Activated T-cell treated with anti-CD3 and anti-CD28 coated beads, Interleukin-2, amount 50 U/mL, for 1 hour (primary cell): Measurements from ENCODE around the gene RAB36.
A peak's percentile ranks its signal among the peaks of the same experiment; 100 is the strongest.

ENCODE experiments used
- DNase-seq: peaks from one replicate; pipeline ENCODE4 v3.0.0-alpha.2; 2020

Gene RAB36

DNA sequence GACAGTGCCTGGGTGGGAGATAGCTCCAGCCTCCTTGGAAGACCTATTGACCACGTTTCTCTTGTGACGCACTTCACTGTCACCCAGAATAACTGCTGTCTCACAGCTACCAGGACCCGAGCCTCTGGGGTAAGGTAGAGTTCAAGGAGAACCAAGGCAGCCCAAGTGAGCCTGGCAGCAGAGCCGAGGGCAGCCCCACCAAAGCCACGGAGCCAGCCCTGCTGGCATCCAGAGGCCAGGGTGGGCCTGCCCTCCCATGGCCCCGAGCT is 36.3 kb upstream of the RAB36 start:
- no peak for DNase-seq

DNA sequence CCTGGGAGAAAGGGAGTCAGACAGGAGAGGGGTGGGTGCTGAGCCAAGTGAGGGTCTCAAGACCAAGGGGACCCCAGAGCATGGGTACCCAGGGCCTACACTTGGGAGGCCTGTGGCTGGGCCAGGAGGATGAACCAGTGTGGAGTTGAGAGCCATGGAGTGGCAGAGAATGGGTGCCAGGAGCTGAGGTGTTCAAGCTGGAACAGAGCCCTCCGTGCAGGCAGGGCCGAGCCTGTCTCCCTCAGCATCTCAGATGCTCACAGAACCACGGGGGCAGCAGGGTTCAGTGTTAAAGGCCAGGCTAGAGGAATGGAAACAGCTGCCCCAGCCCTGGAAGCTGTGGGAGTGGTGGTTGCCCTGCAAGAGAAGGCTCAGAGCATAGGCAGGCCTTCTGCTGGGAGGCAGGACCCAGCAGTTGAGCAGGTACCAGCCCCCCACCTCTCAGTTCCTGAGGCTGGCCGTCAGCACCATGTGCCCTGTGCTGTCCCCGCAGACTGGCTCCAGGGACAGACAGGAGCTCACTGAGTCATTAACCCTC is 35.8 kb upstream of the RAB36 start:
- no peak for DNase-seq

DNA sequence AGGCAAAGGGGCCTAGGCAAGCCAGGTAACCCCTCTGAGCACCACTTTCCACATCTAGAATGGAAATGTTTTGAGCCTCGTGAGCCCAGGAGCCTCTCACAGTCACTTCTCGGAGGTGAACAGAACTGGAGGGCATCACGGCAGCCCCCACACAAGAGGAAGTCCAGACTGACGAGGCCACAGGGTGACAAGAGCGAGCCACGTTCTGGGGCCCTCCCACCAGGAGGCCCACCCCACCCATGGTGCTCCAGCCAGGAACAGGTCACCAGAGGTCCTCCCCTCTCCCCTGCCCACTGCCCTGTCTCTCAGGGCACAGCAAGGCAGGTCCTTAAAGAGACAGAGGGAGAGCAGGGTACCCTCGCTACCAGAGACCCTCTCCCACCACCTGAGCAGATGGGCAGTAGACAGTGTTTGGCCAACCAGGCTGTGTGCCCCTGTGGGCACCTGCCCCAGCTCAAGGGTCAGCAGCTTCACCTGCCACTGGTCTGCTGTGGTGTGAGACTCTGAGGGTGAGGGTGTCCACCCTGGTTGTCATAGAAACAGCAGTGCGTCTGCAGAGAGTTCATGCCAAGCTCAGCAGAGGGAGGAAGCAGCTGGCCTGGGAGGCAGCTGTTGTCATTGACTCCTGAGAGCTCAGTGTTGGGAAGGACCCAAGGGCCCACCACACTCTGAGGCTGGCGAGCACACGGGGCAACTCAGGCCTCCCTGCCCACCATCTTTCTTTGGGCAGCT is 34.9 kb upstream of the RAB36 start:
- DNase-seq = no peak

DNA sequence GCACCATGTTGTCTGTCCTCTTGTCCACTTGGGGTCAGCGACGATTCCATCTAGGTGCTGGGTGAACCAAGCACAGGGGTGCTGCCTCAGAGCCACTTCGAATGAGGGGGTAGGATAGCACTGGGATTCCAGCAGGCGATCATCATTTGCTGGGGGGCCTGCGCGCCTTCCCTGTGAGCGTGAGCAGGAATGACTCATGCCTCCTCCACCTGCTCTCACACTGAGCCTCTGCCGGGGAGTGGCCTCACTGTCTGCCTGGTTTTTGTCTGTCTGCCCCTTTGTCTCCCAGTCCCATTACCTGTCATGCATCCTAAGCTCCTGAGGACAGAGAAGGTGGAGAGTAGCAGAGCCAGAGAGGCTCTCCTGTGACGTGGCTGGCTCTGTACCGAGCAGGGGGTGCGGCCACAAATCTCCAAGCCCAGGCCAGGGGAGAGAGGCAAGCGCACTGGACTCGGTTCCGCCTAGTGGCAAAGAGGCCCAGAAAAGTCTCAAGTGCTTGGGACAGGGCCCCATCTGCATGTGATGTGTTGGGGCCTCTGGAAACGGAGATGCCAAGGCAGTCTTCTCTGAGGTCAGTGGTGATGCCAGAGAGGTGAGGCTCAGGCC is 34.3 kb upstream of the RAB36 start:
- DNase-seq = no peak

DNA sequence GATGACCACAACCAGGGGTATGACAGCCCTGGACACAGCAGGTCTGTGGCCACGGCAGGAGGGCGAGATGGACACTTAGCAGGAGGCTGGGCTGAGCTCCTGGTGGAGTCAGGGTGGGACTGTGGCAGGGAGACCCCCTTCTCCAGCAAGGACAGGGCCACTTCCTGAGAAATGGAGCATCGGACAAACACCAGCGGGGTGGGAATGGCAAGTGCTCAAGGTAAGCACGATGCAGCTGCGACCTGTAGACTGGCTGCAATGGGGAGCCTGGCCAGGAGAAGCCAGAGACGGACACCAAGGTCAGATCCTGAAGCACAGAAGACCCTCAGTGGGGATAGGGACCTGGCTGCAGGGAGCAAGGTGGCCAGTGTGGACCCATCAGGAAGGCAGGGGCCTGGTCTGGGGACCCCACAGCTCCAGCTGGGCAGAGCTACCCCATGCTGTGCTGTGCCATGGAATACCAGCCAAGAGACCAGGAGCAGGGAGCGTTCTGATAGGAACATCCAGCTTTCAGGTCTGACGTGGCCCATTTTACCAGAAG is 32.7 kb upstream of the RAB36 start:
- DNase-seq = no peak

DNA sequence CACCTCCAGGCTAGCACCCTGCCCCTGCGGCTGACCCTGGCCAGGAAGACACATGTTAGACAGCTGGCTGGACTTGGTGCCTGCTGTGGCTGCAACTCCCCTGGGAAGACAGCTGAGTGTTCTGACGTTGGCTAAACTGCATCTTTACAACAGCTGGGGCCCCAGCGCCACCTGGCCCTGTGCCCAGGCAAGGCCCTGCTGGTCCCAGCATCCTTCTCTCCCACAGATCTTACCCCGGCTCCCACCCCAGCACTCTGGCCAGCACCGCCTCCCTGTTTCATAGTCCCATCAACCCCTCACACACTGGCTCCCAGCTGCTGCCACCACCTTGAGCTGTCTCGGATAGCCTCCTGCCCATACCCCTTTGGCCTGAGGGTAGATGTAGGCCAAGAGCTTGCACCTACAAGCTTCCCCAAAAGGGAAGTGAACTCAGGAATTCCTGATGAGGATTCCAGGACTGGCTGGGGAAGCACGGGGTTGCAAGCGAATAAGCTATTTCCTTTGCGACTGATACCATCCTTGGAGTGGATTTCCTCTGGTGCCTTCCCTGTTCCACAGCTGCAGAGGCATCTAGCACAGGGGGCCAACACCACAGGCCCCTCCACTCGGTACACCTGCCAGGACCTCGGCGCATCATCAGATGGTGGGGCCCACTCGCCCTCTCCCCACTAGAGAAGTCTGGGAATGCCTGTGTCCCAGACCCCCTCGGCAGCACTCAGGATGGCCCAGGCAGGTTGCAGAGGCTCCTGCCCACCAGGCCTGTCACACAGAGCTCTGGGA is 32.0 kb upstream of the RAB36 start:
- DNase-seq = no peak

DNA sequence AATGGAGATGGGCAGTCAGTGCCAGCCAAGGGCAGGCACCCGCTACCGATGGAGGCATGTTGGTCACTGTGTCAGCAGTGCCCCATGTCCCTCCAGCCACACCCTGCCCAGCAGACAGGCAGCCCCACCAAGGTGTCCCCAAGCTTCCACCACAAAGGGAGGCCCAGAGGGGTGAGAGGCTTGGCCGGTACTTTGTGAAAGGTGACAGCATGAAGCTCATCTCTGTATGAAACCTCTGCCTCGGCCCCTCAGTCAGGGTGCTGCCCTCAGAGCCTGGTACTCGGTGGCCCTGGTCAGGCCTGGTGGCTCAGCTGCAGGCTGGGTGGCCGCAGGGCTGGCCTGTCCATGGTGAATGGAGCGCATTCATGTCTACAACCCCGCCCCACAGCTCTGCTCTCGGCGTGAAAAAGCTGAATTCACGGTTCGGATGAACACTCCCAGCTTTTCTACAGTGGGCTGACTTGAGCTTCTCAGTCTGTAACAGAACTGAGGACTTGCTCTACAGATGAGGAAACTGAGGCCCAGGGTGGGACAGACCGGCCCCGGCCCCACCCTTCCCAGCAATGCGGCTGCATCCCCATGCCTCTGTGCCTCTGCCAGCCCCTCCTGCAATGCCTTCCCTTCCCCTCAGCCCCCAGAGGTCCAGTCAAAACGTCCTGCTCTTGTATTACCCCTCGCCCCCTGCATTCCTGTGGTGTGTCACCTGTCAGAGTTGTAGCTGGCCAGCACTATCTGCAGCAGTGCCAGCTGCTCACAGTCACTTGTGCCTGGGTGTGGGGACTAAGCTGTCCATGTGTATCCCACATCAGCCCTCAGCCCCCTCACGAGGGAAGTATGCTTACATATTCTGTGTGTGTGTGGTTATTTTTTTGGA is 31.2 kb upstream of the RAB36 start:
- DNase-seq = no peak

DNA sequence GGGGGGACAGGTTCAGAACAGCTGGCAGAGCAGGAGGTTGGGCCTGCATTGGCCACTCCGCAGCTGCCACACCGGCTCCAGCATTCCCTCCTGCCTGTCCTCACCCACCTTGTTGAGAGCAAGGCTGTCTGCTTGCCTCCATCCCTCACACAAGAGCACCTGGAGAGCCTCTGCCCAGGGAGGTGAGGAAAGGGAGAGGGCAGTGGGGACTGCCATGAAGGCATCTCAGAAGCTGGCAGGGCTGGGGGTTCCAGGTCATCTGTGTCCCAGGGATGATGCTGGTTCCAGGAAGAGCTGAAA is 30.6 kb upstream of the RAB36 start:
- DNase-seq = no peak

DNA sequence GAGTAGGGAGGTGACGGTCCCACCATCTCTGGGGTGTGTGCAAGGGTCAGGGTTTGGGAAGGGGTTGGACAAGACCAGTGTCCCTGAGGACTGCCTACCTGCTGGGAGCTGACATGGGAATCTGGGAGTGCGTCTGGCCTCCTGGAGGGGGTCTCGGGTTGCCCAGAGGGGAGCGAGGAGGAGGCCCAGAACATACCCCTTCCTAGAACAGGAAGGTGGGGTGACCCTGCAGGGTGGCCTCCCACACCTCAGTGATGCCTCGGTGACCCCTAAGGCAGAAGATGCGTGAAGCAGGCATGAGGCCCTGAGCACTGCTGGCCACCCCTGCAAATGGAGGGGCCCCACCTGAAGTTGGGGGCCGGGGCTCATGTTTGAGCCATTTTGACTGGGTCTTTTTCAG is 29.9 kb upstream of the RAB36 start:
- no peak for DNase-seq

DNA sequence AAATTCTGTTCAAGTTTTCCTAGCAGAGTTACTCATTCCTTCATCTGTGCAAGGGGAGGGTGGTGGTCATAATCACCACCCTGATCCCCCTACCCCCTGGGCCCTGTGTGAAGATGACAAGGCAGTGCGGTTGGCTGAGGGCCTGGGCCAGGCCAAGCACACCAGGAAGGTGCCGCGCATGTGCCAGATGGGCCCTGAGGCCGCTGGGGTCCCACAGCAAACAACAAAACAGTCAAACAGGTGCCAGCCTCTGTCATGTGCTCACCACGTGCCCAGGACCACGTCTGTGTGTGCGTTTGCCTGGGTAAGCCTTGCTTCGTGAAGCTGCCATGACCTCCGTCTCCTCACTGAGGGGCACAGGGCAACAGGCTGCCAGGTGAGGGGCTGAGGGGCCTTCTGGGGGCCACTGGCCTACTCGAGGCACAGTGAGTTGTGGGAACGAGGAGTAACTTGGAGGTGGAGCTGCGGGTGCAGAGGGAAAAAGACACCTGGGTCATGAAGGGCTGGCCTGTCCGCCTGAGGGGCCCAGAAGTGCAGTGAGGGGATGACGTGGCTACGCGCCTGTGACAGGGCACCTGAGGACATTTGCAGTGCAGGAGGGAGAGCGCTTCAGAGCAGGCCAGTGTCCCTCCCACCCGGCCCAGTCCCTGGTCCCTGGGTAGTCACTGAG is 29.3 kb upstream of the RAB36 start:
- no peak for DNase-seq

DNA sequence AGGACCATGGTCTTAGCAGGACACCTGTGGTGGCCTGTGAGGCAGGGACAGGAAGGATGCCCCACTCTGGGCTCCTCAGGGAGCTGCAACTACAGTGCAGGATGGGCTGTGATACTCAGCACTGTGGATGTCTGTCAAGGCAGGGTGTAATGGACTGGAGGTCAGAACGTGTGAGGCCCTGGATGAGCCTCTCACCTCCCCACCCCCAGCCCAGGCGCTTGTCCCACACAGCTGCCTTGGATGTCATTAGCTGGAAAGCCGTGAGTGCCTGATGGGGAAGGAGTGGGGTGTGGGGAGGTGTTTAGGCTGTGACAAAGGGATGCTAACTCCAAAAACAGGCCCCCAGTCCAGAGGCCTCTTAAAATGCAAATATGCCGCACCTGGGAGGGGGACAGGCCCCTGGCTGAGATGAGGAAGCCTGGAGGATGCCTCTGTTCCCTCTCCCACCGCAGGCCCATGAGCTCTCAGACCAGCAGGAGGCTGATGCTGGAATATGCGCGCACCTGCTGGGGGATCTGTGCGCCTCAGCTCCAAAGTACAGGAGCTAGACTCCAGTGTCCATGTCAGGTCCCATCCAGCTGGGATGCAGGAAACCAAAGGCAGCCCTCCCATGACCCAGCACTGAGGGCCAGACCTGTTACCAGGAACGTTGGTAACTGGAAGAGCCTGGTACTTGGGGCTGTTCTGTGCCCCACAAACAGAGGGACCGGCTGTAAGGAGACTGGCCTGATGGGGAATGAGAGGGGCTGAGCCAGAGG is 28.6 kb upstream of the RAB36 start:
- no peak for DNase-seq

DNA sequence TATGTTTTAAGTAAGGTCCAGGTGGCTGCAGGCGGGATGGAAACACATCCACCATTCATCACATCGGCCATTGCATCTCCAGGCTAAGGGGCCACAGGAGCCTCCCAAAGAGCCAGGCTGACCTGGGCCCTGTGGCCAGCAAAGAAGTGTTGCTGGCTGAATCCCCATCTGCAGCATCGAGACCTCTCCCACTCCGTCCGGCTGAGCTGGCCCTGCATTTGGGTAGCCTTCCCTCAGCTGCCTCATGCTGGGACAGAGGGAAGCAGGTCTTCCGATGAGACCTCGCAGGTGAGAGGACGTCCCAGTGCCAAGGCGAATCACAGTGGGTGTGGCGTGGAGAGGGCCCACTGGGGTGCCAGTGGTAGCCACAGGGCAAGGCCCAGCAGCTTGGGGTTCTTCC is 28.0 kb upstream of the RAB36 start:
- no peak for DNase-seq

DNA sequence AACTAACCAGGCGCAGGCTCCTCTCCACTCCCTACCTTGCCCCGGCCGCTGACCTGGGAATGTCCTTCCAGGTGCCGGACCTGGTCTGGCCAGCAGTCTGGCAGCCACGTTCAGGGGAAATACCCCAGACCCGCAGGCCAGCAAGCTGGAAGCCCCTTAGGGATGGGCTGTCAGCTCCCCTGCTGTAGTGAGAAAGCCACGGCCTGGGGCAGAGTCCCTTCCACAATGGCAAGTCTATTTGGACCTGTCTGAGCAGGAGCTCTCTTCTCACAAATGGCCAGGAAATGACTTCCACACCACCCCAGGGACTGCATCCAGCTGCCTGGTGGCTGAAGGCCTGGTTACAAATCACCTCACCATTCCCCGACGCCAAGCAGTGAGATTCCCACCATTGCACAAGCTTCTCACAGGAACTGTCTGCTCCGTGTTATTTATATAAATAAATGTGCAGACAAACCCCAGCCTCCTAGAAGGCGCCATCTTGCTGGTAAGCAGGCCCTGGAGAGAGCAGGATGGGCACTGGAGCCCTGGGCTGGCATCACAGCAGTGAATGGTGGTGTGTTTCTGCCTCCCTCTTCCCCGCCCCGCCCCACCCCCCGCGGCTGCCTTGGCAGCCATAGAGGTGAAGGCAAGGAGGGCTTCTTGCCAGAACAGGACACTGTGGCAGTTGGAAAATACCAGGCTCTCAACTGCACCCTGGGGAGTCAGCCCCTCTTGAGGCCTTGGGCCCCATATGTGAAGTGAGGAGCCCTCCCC is 27.2 kb upstream of the RAB36 start:
- DNase-seq = no peak

DNA sequence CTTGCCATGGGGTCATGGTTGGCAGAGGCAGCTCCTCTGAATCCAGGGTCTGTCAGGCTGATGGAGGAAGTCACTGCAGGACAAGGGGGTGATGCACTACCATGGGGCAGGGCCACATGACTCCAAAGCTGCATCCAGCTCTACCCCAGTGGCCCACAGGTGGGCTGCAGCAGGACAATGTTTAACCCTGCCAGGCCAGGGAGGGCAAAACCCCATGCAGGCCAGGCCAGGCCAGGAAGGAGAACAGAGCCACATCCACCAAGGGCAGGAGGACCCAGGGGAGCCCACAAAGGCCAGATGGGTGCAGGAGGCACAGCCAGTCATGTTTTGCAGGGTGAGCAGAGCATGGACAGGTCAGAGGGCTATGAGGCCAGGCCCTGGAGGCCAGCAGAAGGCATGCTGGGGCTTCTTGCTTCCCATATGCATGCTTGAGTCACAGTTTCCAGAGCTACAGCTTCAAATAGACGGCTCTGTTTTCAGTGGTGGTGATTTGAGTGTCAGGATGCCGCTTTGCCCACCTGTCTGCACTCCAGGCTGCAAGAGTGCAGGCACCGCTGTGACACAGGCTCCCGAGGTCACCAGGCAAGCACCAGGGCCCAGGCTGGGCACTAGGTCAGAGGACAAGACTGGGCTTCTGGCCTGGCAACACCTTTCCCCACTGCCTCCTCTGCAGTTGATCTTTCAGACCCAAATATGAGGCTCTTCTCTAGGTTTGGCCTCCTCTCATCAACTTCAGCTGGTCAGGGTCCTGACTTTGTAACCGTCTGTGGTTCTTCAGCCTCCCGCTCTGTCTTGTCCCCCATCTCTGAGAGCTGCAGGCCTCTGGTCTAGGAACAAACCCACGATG is 26.4 kb upstream of the RAB36 start:
- no peak for DNase-seq

DNA sequence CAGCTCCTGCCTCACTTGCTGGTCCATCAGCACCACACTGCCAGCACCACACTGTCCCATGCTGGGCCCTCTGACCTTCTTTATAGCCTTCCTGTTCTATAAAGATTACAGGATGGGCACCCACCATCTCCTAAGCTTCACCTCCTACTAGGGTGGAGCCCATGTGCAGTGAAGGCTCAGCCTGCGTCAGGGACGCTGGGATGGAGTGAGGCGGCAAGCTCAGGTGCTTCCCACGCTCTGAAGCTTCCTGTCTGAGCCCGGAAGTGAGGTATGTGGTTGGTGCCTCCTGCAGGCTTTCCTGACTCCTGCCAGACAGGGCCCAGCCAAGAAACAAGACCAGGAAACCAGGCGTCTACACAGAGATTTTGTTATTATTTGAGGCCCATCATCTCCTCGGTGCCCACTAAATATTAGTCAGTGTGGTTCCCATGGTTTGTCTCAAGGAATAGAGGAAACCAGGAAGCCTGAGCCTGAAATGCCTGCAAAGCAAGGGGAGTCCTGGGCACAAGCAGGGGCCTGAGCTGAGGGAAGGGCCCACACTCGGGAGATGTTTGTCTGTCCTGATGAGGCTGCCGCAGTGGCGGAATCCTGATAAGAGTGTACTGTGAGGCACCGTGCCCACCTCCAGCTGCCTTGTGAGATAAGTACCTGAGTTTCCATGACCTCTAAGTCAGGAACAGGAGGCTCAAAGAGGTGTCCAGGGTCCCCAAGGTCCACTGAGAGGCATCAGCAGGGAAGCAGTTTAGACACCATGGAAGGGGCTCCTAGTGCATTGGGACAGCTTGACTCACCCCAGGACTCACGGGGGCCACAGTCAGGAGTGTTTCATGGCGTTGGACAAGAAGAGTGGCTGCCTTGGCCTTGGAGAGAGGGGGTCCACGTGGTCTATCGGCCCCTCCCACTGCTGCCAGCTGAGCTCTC is 25.5 kb upstream of the RAB36 start:
- peak; percentile 55 for DNase-seq

DNA sequence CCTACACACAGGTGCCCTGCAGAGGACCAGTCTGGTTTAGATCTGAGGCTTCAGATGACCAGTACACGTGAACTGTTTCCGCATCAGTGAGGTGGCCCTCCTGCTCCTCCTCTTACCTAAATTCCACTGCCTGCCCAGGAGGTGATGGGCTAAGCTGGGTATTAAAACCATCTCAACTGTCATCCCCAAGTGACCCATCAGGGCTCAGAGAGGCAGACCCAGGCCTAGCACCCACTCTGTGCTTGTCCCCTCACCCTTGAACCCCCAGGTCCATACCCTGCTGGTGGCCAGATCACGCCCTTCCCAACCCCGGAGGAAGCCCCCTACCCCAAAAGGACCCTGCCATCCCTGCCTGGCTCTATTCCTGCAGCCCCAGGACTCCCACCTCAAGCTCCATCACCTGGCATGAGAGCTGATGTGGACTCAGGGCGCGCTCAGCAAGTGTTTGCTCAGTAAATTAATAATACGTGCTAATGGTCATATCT is 24.8 kb upstream of the RAB36 start:
- DNase-seq = no peak

DNA sequence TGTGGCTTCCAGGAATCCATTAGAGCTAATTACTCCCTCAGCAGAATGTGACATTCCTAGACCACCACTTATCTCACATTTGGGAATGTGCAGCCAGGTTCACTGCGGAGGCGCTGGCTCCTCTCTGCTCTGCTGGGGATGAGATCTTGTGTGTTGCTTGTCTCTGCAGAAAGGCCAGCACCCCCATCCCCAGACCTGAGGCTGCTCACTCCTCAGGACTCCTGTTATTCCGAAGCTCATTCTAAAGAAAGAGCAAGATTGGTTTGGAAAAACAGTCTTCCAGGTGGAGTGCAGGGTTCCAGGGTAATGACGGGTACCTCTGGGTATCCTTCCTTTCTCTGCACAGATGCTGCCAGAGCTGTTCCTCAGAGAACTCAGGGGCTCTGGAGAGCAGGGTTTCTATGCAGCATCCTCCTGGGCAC is 24.3 kb upstream of the RAB36 start:
- DNase-seq = no peak

DNA sequence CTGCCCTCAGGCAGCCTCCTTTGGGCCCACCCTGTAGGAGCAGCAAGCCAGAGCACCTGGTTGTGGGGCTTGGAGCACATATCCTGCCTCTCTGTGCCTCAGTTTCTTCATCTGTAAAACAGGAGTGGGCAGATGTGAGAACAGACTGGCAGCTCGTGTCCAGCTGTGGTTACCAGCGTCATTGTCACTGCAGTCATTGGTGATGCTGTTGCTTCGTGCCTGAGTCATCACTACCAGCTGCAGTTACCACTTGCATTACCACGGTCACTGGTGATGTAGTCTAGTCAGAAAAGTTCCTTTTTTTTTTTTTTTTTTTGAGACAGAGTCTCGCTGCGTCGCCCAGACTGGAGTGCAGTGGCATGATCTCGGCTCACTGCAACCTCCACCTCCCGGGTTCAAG is 23.9 kb upstream of the RAB36 start:
- DNase-seq = no peak
